ENCODE measurements around the gene VPS45. TPM values are rescaled to one million over a fixed set of nuclear protein-coding genes. Genes with fewer than 3 reads are reported as not detected.

VPS45 gene
- total and polyA plus RNA-seq, 2 experiments from 2014 or later = 53.4 to 71.2 TPM

DNA sequence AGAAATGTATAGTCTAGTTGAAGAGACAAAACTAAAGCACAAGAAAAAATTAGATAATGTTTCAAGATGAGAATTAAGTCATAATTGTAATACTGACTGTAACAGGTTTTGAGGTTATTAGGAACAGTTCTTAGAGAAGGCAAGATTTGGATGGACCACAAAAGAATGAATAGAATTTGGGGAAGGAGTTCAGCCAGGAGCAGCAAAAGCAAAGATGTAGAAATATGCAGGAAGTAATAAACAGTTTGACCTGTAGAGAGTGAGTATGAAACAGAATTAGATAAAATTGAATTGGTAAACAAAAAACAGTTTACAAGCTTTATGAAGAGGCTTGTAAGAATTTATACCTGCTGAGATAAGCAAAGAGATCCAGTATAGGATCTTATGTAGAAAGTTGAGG, 16.3 kb downstream of the VPS45 start:
- TF ChIP-seq, protein P1, sequence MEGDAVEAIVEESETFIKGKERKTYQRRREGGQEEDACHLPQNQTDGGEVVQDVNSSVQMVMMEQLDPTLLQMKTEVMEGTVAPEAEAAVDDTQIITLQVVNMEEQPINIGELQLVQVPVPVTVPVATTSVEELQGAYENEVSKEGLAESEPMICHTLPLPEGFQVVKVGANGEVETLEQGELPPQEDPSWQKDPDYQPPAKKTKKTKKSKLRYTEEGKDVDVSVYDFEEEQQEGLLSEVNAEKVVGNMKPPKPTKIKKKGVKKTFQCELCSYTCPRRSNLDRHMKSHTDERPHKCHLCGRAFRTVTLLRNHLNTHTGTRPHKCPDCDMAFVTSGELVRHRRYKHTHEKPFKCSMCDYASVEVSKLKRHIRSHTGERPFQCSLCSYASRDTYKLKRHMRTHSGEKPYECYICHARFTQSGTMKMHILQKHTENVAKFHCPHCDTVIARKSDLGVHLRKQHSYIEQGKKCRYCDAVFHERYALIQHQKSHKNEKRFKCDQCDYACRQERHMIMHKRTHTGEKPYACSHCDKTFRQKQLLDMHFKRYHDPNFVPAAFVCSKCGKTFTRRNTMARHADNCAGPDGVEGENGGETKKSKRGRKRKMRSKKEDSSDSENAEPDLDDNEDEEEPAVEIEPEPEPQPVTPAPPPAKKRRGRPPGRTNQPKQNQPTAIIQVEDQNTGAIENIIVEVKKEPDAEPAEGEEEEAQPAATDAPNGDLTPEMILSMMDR (IDR thresholded peaks at IDR 0.05; ENCODE audit: low read depth, low read length) = no peak
- no peak for DNase-seq (ENCODE audit: low read depth in 1 of 2, low spot score in 1 of 2)
- Histone ChIP-seq H3K4me3 (no peak overlapping the region), H3K4me1 (ENCODE audit: low read depth) (peaks cover 5% of the 10 kb centered on the region), H3K27me3 (no peaks in the 10 kb centered on the region), H3K36me3 (peaks cover 54% of the 10 kb centered on the region), H3K27ac (no peak overlapping the region), H3K9me3 (ENCODE audit: low read depth) (no peaks in the 10 kb centered on the region)

DNA sequence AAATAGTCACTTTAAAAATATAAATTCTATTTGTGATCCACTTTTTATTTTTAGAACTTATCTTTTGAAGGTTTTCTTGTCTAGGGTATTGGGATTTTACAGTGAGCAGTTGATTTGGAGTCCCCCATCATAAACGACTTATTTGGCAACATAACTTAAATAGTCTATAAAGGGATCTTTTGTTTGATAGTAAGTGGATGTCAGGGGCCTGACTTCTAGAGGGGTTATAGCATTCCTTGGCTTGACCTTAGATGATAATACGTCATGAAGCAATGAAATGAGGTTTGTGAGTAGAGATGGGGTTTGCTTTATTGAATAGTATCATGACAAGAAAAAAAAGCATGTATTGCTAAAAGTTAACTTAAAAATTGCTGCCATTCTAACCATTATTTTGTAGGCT, 17.8 kb downstream of the VPS45 start:
- TF ChIP-seq, protein P1 (IDR thresholded peaks at IDR 0.05; ENCODE audit: low read depth, low read length) = no peak
- Histone ChIP-seq H3K4me1 (ENCODE audit: low read depth) (peaks cover 4% of the 10 kb centered on the region), H3K9me3 (ENCODE audit: low read depth) (no peaks in the 10 kb centered on the region), H3K27me3 (no peaks in the 10 kb centered on the region), H3K27ac (no peak overlapping the region), H3K36me3 (peaks cover 46% of the 10 kb centered on the region), H3K4me3 (no peak overlapping the region)
- DNase-seq (ENCODE audit: low read depth in 1 of 2, low spot score in 1 of 2) = no peak

DNA sequence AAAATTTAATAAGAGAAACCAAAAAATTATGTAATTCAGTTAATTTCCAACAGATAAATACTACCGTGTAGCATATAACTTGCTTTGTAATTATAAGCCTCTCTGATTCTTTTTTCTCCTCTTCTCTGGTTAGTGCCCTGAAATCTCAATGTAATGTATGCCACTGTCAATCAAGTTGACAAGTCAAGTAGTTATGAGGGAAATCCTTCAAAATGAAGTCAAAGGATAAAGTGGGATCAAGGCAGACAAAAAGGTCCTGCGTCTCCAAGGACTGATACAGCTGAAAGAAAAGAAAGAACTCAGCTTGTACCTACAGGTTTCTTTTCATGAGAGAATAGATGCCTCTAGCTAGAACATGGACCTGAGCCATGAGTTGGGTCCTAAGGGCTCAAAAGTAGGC, 19.8 kb downstream of the VPS45 start:
- H3K36me3 ChIP-seq = peaks cover 36% of the 10 kb centered on the region
- no peak for DNase-seq (ENCODE audit: low read depth in 1 of 2, low spot score in 1 of 2)

DNA sequence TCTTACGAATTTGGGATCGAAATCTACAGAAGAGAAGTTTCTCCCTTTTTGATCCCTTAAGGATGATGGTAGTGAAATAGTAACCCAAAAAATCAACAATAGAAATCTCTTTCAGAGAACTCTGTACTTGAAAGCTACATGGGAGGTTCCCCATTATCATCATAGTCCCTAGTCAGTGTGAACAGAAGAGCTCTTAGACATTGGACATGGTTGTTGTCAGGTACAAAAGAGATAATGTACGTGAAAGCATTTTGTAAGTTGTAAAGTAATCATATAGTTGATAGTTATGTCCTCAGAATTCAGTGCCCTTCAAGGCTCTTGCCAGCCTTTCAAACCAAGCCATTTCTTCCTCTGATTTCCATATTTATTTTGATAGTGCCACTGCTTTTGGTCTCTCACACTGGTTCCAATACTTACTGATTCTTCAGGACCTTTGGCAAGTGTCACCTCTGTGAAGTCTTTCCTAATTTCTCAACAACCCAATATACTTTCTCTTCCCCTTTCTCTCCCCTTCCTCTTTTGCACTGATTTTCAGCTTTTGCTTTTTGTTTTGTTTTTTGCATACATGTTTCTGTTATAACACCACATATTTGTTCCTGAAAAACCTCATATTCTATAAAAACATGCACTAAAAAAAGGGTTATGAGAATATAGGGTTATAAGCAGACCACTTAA, 22.4 kb downstream of the VPS45 start:
- Histone ChIP-seq H3K9me3 (ENCODE audit: low read depth) (no peaks in the 10 kb centered on the region), H3K36me3 (peaks cover 22% of the 10 kb centered on the region), H3K4me1 (ENCODE audit: low read depth) (peaks cover 19% of the 10 kb centered on the region), H3K27me3 (no peaks in the 10 kb centered on the region), H3K4me3 (no peak overlapping the region), H3K27ac (peak overlapping the region; percentile 47)
- TF ChIP-seq, protein P1 (IDR thresholded peaks at IDR 0.05; ENCODE audit: low read depth, low read length) = no peak
- no peak for DNase-seq (ENCODE audit: low read depth in 1 of 2, low spot score in 1 of 2)

More for the DNA sequence above, 19.8 kb downstream of the VPS45 start:
- H3K27me3 ChIP-seq = no peaks in the 10 kb centered on the region
- H3K4me1 ChIP-seq (ENCODE audit: low read depth) = no peaks in the 10 kb centered on the region
- TF ChIP-seq, protein P1 (IDR thresholded peaks at IDR 0.05; ENCODE audit: low read depth, low read length) = no peak
- no peak overlapping the region for H3K27ac ChIP-seq
- H3K9me3 ChIP-seq (ENCODE audit: low read depth) = no peaks in the 10 kb centered on the region
- H3K4me3 ChIP-seq = no peak overlapping the region

DNA sequence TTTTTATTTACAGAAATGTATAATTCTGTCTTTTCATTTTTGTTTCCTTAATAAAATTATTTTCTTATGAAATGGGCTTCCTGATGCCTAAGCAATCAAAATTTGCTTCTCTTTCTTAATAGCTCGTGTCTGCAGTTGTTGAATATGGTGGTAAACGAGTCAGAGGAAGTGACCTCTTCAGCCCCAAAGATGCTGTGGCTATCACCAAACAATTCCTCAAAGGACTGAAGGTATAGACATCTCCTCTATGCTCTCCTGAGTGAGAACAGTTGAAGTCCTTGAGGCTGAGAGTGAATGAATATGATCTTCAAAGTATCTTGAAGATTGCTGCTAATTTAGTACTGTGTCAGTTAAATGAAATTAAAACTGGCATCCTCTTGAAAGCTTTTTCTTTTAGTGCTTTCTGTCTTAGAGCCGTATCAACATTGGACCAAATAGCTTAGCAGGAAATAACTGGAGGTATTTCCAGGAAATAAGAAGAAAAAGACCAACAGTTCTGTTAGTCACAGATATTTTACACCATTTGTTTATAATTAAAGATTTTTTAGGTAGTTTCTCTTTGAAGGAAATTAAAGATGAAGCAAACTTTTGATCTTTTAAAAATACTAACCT, 24.7 kb downstream of the VPS45 start:
- H3K36me3 ChIP-seq = peaks cover 11% of the 10 kb centered on the region
- TF ChIP-seq, protein P1 (IDR thresholded peaks at IDR 0.05; ENCODE audit: low read depth, low read length) = no peak
- no peak for DNase-seq (ENCODE audit: low read depth in 1 of 2, low spot score in 1 of 2)

More for the DNA sequence above, 24.7 kb downstream of the VPS45 start:
- peaks cover 19% of the 10 kb centered on the region for H3K4me1 ChIP-seq (ENCODE audit: low read depth)
- peak overlapping the region; percentile 37 for H3K27ac ChIP-seq
- H3K4me3 ChIP-seq = no peak overlapping the region
- no peaks in the 10 kb centered on the region for H3K27me3 ChIP-seq
- no peaks in the 10 kb centered on the region for H3K9me3 ChIP-seq (ENCODE audit: low read depth)
